SU-DHL-6 (cell line): ENCODE measurements around the gene CRHR2.

Experiments used
- H2AFZ ChIP-seq: fragments of 200-600 bp; sonication (generic); 2 replicates; pipeline ENCODE4 v1.6.1; 2014; ENCODE audit warnings: low read depth, mild to moderate bottlenecking, moderate library complexity, mixed read lengths, antibody characterized with exemption, low read length; ENCODE audit not compliant: severe bottlenecking
- H3F3A ChIP-seq: fragments of 200-600 bp; shearing (Covaris generic); 2 replicates; pipeline ENCODE4 v1.6.0; 2016; ENCODE audit warnings: antibody characterized with exemption, mild to moderate bottlenecking; ENCODE audit not compliant: insufficient read depth
- H3K27ac ChIP-seq: fragments of 200-600 bp; sonication (generic); 2 replicates; pipeline ENCODE4 v1.5.1; 2016; ENCODE audit warnings: low read depth, mild to moderate bottlenecking, low read length, moderate library complexity, mixed read lengths
- H3K27me3 ChIP-seq: fragments of 200-600 bp; sonication (generic), shearing (Covaris generic); 2 replicates; pipeline ENCODE4 v1.6.0; 2014; ENCODE audit warnings: mild to moderate bottlenecking, low read length
- H3K36me3 ChIP-seq: fragments of 200-600 bp; sonication (generic); 2 replicates; pipeline ENCODE4 v1.6.1; 2014; ENCODE audit warnings: mild to moderate bottlenecking, low read length, mixed read lengths
- H3K4me2 ChIP-seq: fragments of 300-600, 200-600 bp; shearing (Covaris generic), sonication (generic); 2 replicates; pipeline ENCODE4 v1.6.0; 2014; ENCODE audit warnings: low read length, low read depth, mild to moderate bottlenecking; ENCODE audit not compliant: poor library complexity, severe bottlenecking
- H3K4me3 ChIP-seq: fragments of 200-600 bp; sonication (generic); 2 replicates; pipeline ENCODE4 v1.5.1; 2014; ENCODE audit warnings: antibody characterized with exemption, low read length, mild to moderate bottlenecking, mixed read lengths; ENCODE audit not compliant: insufficient read depth, poor library complexity, severe bottlenecking
- H3K79me2 ChIP-seq: fragments of 200-600 bp; sonication (generic); 2 replicates; pipeline ENCODE4 v1.6.1; 2014; ENCODE audit warnings: mild to moderate bottlenecking, low read length, moderate library complexity; ENCODE audit not compliant: insufficient read depth
- H3K9ac ChIP-seq: fragments of 200-600 bp; sonication (generic); 2 replicates; pipeline ENCODE4 v1.7.0; 2014; ENCODE audit warnings: mild to moderate bottlenecking, low read length
- H3K9me2 ChIP-seq: fragments of 200-600 bp; sonication (generic); replicated peaks from 2 replicates; pipeline ENCODE4 v1.6.1; 2014; ENCODE audit warnings: low read length; ENCODE audit not compliant: insufficient read depth
- H3K9me3 ChIP-seq: fragments of 200-600 bp; sonication (generic); 2 replicates; pipeline ENCODE4 v1.6.1; 2014; ENCODE audit warnings: low read length, mixed read lengths; ENCODE audit not compliant: insufficient read depth
- H4K20me1 ChIP-seq: fragments of 200-600 bp; sonication (generic); 2 replicates; pipeline ENCODE4 v1.6.1; 2014; ENCODE audit warnings: low read depth, mild to moderate bottlenecking, antibody characterized with exemption, low read length, moderate library complexity, mixed read lengths
- EZH2phosphoT487 ChIP-seq: fragments of 200-600 bp; sonication (generic), shearing (Covaris generic); conservative IDR thresholded peaks from 2 replicates; pipeline ENCODE4 v1.6.1; 2018; ENCODE audit warnings: mild to moderate bottlenecking, antibody characterized with exemption, low read length, moderate library complexity, mixed read lengths
- TF ChIP-seq, protein P1 (sequence below): fragments of 200-600 bp; sonication (generic); IDR thresholded peaks from one replicate; pipeline ENCODE4 v1.5.1; 2017; ENCODE audit warnings: antibody characterized with exemption, mild to moderate bottlenecking, low read length, moderate library complexity; ENCODE audit not compliant: insufficient read depth, poor library complexity, severe bottlenecking

CRHR2 gene

DNA sequence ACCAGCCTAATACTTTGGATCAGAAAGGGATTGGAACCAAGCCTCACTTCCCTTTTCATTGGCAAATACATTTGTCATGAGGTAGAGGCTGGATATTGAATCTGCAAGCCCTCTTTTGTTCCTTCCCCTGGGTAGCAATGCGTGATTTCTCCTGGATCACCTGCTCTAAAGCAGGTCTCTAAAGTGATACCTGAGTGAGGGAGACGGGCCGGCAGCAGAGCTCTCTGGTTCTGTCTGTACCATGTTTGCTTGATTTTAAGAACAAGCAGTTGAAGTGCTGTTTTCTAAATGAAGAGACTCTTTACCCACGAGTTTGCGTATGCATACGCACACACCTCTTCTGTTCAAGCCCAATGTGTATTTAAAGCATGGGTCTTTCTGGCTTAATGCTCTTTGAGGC lies 46.5 kb downstream of the CRHR2 start:
- Histone ChIP-seq H4K20me1 (no peaks in the 10 kb centered on the region), H3K9me2 (no peaks in the 10 kb centered on the region), H2AFZ (no peak overlapping the region), H3K9ac (no peak overlapping the region), H3K27ac (no peak overlapping the region), H3K79me2 (peaks cover 5% of the 10 kb centered on the region; the same call in 1 of the 2 replicates), H3K27me3 (no peaks in the 10 kb centered on the region), H3F3A (no peaks in the 10 kb centered on the region), H3K4me2 (no peak overlapping the region), H3K9me3 (no peaks in the 10 kb centered on the region), H3K4me3 (no peak overlapping the region), H3K36me3 (peaks cover 54% of the 10 kb centered on the region)
- no peak for TF ChIP-seq EZH2phosphoT487
- TF ChIP-seq, protein P1, sequence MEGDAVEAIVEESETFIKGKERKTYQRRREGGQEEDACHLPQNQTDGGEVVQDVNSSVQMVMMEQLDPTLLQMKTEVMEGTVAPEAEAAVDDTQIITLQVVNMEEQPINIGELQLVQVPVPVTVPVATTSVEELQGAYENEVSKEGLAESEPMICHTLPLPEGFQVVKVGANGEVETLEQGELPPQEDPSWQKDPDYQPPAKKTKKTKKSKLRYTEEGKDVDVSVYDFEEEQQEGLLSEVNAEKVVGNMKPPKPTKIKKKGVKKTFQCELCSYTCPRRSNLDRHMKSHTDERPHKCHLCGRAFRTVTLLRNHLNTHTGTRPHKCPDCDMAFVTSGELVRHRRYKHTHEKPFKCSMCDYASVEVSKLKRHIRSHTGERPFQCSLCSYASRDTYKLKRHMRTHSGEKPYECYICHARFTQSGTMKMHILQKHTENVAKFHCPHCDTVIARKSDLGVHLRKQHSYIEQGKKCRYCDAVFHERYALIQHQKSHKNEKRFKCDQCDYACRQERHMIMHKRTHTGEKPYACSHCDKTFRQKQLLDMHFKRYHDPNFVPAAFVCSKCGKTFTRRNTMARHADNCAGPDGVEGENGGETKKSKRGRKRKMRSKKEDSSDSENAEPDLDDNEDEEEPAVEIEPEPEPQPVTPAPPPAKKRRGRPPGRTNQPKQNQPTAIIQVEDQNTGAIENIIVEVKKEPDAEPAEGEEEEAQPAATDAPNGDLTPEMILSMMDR = no peak

DNA sequence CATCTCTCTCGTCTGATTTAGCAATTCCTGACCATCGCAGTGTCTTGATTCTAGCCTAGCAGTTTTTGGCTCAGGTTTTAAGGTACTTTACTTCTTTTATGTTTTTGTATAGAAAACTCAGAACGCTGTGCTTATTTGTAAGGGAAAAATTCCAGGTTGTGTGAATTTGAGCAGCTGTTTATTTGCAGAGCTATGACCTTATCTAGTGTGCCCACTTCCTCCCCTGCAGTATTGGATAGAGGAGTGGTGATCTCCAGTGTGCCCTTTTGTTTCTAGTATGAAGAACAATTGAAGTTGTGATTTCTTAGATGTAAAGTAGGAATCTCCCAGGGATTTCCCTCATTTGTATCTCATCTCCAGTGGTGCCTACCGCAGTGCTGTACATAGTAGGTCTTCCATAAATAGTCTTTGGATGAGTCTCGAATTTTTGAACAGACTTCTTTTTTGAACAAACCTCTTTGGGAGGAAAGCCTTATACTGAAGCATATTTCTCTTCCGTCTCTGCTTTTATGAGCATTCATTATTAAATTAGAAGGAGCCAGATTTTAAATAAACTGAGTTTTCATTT lies 47.5 kb downstream of the CRHR2 start:
- H2AFZ ChIP-seq = no peak overlapping the region
- H4K20me1 ChIP-seq = no peaks in the 10 kb centered on the region
- no peak overlapping the region for H3K4me3 ChIP-seq
- H3K4me2 ChIP-seq = no peak overlapping the region
- H3K79me2 ChIP-seq = peaks cover 8% of the 10 kb centered on the region
- TF ChIP-seq EZH2phosphoT487 = no peak
- TF ChIP-seq, protein P1 = no peak
- H3K9me3 ChIP-seq = no peaks in the 10 kb centered on the region
- H3K36me3 ChIP-seq = peaks cover 64% of the 10 kb centered on the region
- no peak overlapping the region for H3K9ac ChIP-seq
- no peak overlapping the region for H3K27ac ChIP-seq
- H3K9me2 ChIP-seq = no peaks in the 10 kb centered on the region
- no peaks in the 10 kb centered on the region for H3K27me3 ChIP-seq
- no peaks in the 10 kb centered on the region for H3F3A ChIP-seq

DNA sequence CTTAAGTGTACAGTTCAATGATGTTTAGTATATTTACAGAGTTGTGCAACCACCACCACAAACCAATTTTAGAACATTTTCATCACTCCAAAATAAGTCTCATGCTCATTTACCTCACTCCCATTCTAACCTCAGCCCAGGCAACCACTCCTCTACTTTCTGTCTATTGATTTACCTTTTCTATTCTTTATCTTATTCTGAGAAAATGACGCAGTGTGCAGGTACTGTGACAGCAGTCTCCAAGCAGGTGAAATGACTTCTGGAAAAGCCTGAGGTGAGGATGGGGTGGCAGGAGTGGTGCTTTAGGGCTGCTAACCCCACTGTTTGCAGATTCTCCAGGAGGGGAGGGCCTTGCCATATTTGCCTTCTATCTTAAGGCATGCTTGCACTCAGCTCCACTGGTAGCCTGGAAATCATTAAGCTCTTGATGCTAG lies 48.0 kb downstream of the CRHR2 start:
- no peaks in the 10 kb centered on the region for H3F3A ChIP-seq
- no peak overlapping the region for H3K4me3 ChIP-seq
- no peaks in the 10 kb centered on the region for H3K9me3 ChIP-seq
- no peak overlapping the region for H3K27ac ChIP-seq
- H4K20me1 ChIP-seq = no peaks in the 10 kb centered on the region
- H3K9ac ChIP-seq = no peak overlapping the region
- no peak overlapping the region for H3K4me2 ChIP-seq
- H3K9me2 ChIP-seq = no peaks in the 10 kb centered on the region
- TF ChIP-seq, protein P1 = no peak
- TF ChIP-seq EZH2phosphoT487 = no peak
- H2AFZ ChIP-seq = no peak overlapping the region
- no peaks in the 10 kb centered on the region for H3K27me3 ChIP-seq
- peaks cover 10% of the 10 kb centered on the region for H3K79me2 ChIP-seq
- peaks cover 69% of the 10 kb centered on the region for H3K36me3 ChIP-seq
